NCI-H1417 treated with DMSO at 0.1 percent for 48 hours (cell line): ENCODE measurements around the gene LAMB3.
"Not testable (repeated sequence)": the region's sequence is repeated elsewhere in the genome, so short reads cannot be mapped to it uniquely, and the experiment has no call there.

Experiments
- DNase-seq: peaks from one replicate; lab custom pipeline; 2025; lab: John Stamatoyannopoulos, UW

Gene LAMB3

DNA sequence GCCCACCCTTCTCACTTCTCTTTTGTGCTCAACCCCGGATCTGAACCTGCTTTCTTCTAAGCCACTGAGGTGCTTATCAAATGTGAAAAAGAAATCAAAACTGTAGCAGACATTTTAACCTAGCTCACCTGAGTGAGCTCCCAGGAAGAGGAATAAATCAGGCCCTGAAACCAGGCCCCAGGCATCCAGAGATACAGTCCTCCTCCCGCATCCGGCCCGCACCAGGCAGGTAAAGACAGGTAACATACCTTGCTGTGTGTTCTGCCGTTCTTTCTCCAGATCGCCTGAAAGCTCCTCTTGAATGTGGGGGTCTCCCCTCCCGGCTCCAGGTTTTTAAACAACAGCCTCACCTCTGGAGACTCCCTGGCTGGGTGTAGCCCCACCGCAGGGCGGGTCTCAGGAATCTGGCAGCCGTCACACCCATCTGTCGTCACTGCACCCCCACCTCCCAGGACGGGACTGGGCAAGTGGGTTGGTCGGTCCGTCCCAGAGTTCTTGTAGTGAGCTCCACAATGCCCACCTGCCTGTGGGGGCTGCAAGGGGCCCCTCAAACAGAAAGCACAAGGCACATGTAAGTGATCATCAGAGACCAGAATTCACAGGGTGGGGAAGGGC, at the start of gene LAMB3:
TSS of gene LAMB3 (minus strand) at position 305 of the 615 bp plus-strand sequence. CDS start 1,481 bp downstream, outside the sequence.
- DNase-seq: no peak

DNA sequence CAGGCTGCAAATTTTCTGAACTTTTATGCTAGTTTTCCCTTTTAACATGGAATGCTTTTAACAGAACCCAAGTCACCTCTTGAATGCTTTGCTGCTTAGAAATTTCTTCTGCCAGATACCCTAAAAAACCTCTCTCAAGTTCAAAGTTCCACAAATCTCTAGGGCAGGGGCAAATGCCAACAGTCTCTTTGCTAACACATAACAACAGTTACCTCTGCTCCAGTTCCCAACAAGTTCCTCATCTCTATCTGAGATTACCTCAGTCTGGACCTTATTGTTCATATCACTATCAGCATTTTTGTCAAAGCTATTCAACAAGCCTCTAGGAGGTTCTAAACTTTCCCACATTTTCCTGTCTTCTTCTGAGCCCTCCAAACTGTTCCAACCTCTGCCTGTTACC, 48.5 kb upstream of the LAMB3 start:
- not testable (repeated sequence) for DNase-seq

DNA sequence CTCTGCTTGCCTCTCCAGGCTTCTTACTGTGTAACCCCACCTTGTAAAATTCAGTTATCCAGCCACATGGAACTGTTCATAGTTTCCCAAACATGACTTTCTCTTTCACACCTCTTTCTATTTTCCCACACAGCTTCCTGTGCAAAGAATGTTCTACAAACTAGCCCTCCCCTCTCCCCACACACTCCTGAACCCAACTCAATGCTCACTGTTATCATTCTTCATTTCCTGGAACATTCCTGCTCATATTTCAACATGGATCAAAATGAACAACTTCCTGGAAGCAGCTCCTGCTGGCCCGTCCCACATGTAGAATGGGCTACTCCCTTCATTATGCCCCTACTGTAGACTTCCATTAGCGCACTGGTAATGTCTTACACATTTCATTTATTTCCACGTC, 44.9 kb upstream of the LAMB3 start:
- DNase-seq: no peak

DNA sequence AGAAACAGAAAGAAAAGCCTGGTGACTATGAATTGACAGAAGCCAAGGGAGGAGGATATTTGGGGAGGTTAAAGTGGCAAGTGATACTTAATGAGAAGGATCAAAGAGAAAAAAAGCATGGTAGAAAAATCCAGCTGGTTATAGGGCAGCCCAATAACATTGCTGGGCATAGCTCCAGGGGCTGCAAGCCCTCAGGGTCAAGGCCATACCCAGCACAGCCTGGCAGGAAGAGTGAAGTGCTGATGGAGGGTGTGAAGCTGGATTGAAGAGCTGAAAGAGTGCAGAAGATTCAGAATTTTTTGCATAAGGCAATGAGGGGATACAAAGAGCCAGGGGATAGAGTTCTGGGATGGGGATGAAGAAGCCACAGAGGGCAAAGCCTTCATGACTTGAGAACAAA, 44.4 kb upstream of the LAMB3 start:
- DNase-seq: no peak

DNA sequence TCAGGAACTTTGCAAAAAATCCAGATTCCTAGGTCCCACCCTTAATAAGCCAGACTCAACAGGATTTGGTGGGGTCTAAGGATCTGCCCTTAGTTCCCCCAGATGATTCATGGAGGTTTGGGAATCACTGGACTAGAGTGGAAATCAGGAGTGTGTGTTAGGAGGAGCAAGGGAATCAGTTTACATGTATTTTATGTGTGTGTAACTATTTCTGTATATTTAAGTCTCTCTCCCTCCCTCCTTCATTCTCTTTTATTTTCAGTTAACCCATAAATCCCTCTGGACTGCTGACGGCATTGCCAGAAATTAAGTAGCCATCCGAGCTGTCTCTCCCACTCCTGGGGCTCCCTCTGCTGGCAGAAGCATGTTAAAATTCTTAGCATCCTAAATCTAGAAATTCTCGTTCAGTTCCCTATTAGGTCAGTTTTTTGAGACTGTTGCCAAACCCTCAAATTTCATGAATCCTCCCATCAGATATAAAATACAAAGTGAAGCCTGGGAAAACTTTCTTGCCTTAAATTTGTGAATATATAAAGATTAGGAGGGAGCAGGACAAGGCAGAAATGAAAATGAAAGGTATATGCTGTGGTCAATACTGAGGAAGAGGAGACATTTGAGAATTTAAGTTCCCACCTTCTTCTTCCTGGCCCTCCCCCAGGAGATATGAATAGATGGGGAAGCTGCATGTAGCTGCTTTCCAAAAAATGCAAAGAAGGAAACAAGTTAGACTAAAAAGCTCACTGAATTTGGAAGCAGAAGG, 40.7 kb upstream of the LAMB3 start:
- DNase-seq: peak; percentile 56

DNA sequence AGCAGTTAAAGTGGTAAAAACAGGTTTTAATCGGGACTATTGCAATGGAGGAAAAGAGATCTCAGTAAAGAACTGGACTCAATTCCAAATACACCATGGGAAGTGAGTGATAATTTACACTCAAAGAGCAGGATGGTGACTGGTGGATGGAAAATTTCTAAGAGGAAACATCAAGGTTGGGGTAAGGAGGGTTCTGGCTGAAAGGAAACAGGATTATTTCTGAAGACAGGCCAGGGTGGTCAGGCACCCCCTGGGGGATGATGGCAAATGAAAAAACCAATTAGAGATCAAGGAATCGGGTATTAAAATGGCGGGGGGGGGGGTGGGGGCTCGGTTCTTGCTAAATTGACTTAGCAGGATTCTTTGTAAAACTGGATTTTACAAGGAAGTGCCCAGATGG, 40.1 kb upstream of the LAMB3 start:
- DNase-seq: no peak

DNA sequence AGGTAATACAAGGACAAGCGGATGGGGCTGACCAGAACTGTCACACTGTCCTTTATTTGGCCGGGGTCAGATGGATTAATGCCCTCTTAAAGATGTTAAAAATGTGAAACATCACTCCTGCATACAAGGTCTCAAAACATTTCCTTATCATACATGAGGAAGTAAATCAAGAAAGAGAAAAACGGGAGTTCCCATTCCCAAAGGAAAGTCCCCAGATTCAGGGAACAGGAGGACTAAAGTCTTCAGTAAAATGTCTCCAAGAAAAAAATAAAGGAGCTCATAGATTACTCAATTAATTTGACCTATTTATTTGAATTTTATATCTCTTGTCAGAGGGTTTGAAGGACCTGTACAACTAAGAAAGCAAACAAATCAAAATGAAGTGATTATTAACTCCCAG, 39.0 kb upstream of the LAMB3 start:
- no peak for DNase-seq

DNA sequence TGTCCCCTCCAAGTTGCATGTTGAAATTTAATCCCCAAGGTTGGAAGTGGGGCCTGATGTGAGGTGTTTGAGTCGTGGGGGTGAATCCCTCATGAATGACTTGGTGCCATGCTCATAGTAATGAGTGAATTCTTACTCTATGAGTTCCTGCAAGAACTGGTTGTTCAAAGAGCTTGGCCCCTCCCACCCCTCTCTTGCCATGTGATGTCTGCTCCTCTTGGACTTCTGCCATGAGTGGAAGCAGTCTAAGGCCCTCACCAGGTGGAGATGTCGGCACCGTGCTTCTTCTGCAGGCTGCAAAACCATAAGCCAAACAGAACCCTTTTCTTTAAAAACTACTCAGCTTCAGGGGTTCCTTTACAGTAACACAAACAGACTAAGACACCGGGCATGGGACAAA, 37.3 kb upstream of the LAMB3 start:
- DNase-seq: no peak

DNA sequence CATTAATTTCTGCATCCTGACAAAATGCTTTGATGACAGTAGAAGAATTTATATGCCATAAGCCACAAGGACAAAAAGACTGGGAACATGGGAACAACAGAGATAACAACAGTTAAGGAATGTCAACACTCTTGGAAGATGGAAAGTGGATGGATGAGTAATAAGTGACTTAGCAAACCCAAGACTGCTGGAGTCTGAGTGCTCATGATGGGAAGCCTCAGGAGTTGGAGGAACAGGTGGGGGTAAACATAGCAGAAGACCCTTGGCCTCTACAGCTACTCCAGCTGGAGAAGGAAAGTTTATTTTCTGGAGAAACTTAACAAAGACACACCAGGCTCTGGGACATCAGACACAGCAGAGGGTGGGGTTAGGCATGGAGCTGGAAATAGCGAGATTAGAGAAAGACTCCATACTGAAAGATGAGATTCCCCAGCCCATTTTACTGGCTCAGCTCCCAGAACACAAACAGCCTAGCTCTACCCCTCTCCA, 36.6 kb upstream of the LAMB3 start:
- no peak for DNase-seq

DNA sequence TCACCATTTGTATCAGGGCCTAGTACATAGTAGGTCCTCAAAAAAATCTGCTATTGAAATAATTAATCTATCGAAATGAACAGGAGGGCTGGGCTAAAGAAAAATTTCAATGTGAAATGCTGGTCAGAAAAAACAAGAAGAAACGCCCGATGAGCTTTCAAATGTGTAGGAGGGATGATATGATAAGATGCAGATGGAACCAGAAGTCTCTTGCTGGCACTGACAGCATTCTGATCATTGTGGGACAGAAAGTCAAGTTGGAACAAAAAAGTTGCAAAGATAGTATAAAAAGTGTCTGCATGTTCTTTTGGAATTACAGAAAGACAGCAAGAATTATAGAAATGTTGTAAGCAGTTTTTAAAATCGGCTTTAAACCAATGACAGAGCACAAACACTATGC, 34.1 kb upstream of the LAMB3 start:
- no peak for DNase-seq

DNA sequence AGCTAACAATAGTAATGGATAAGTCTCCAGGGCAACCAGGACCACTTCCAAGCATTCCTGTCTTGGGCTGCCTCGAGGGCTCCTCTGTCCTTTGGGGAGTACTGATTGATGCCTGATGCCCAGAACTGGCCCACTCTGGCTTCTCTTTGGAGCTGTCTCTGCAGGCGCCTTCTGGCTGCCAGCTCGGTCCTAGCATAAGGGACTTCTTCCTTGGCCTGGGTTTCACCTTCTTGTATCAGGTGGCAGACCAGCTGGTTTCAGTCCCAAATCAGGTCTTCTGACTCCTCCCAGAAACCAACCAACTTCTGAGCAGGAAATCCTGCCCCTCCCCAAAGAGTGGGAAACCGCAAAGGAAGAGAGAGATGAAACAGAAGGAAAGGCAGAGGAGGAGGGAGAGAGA, 33.6 kb upstream of the LAMB3 start:
- no peak for DNase-seq

DNA sequence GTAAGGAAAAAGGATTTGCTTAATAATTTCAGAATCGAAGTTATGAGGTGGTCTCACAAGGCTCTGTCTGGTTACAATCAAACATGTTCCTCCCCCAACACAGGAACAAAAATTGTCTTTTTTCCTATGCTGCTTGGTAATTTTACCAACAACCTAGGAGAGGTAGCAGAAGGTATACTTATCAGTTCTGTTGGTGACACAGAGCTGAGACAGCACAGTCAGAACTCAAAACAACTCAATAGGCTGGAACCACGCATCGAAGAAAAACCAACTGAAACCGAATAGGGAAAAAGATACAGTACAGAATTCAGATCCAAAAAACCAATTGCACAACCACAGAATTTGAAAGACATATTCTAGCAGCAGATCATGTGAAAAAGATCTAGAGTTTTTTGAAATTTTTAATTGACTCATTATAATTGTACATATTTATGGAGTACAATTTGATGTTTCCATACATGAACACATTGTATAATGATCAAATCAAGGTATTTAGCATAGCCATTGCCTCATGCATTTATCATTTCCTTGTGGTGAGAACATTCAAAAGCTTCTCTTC, 26.8 kb upstream of the LAMB3 start:
- no peak for DNase-seq

DNA sequence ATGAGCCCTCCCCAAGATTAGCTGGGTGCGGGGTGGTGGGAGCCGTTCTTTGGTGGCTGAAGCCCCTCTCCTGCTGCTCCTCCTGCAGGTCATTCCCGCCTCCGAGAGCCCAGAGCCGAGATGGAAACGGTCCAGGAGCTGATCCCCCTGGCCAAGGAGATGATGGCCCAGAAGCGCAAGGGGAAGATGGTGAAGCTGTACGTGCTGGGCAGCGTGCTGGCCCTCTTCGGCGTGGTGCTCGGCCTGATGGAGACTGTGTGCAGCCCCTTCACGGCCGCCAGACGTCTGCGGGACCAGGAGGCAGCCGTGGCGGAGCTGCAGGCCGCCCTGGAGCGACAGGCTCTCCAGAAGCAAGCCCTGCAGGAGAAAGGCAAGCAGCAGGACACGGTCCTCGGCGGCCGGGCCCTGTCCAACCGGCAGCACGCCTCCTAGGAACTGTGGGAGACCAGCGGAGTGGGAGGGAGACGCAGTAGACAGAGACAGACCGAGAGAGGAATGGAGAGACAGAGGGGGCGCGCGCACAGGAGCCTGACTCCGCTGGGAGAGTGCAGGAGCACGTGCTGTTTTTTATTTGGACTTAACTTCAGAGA, 23.4 kb upstream of the LAMB3 start:
- DNase-seq: no peak

DNA sequence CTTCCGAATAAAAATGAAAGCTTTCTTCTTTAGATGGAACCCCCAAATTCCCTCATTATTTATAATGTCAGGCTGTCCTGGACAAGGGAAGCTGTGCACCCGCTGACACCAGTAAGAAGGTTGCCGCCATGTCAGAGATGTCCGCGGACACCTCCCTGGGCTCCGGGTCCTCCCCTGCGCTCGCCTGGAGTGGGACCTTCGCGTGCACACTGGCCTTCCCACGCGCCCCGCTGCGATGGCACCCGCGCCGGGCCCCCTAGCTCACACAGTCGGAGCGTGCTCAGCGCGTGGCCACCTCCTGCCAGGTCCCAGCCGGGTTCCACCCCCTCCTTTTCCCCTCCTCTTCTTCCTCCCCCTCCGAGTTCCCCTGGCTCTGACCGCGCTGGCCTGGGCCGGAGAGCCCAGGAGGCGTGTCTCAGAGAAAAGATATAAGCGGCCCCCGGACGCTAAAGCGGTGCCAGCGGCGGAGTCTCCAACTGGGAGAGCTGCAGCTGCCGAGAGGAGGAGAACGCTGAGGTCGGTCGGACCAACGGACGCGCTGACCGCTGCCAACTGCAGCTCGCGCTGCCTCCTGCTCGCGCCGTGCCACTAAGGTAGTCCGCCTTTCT, 22.8 kb upstream of the LAMB3 start, which contains the start of gene G0S2:
TSS of gene G0S2 (plus strand) at position 456 of the 608 bp plus-strand sequence. CDS start 273 bp downstream, outside the sequence.
- no peak for DNase-seq

DNA sequence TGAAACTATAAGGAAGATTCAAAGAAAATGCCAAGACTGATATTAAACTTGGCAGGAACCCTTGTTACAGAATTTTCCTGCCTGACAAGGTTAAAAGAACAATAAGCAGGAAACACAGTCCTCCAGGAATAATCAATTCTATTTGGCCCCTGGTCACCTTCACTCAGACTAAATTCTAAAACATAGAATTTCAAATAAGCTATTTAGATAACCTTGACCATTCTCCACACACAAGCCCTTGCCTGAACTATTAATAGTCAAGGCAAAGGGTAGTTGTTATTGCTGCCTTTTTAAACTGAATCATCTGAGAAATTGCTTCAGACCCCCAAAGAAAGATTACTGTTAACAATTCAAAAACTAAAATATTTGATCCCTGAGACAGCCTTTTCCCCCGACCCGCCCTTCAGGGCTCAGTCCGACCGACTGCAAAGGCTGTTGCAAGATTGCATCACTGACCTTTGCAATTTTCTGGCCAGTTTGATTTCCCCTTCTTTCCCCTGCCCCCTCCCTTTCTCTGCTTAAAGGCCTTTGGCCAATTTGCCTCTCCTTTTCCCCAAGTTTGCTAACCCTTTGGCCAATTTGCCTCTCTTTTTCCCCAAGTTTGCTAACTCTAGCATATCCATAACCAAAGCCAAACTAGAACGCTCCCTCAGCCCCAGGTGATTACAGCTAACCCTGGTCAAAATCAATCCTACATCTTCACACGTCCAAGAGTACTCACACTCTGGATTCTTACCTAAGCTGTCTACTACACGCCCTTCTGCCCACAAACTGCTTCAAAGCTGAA, 21.6 kb upstream of the LAMB3 start:
- DNase-seq: no peak

DNA sequence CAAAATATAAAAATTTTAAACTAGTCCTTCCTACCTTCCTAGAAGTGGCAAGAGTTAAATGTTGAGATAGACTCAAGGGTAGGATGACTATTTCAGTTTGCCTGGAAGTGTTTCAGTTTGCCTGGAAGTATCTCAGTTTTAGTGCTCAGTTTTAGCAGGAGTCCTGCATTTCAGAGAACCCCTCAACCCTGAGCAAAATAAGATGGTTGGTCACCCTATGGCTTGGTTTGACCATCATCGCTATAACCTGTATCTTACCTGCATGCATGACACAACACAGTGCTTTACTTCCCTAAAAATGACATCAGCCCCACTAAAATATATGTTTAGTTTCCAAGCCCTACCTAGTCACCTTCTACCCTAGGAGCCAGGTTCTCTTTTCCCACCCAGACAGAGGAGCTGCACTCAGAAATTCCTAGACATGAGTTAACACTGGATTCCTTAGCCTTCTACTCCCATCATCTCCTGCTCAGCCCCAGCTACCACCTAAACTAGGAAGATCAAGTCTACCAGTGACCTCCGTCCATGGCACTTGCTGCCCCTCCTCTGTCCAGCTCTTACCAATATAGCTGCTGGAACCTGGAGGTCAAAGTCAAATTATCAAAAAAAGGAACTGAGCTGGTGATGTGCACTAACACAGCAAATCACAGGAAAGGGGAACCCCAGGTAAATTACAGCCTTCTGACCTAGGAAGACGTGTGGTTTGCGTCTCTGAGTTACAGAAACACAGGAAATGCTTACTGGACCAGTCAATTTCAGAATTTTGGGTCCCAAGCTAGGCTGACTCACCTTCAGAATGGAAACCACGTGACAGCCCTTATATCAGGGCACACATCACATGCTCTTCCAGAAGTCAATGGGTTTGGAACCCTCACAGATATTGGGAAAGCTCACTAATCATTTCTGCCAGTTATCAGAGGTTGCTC, 20.7 kb upstream of the LAMB3 start:
- no peak for DNase-seq

DNA sequence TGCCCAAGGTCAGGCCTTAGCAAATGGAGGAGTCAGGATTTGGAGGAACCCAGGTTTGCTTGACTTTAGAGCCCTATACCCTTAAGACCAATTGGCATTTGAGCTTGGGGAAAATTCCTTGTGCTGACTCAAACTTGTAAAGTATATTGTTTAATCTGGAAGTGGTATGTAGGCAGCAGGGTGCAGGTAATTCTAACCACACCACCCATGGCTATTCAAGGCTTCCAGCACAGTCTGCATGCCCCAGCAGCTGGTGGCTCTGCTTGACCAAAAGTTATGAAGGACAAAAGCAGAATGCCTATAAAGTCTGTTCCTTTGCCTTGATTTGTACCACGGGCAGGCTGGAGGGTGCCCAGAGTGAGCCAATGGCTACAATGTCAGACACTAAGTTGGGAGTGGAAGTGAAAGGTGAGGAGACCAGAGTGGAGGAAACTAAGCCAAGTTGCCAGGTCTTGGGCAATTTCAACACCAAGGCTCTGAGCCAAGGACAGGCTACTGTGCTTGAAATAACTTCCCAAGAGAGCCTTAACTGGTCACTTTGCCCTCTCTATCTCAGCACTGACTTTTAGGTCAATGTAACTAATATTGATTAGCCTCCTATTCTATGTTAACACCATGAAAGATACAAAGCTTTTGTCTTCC, 18.3 kb upstream of the LAMB3 start:
- no peak for DNase-seq

DNA sequence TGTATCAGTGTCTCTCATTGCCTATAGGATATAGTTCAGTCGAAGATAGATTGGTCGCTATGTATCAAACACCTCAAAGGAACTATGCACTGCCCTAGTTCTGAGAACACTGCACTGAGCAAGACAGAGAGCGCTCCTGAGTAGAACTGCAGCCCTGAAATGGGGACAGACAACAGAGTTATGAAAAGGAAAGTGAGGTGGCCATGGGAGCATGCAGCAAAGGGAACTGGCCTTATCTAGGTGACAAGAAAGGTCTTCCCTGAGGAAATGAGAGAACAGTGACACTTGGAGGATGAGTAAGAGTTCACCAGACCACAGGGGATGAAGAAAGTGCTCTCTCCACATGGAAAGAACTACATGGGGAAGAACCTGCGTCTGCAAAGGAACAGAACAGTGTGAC, 15.5 kb upstream of the LAMB3 start:
- DNase-seq: no peak

DNA sequence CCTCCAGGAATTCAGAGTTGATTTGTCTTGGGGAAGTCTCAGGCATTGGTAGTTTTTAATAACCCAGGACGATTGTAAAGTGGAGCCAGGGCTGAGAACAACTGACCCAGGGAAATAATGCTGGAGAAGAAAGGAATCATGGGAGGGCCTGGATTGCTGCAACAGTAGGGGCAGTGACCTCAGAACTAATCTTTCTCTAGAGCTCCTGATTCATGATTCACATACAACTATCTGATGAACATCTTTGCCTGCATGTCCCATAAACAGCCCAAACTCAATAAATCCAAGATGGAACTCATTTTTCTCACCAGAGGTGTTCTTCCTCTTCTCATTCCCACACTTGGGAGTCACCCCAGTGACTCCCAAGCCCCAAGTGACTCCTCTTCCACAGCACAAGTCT, 14.9 kb upstream of the LAMB3 start:
- no peak for DNase-seq

DNA sequence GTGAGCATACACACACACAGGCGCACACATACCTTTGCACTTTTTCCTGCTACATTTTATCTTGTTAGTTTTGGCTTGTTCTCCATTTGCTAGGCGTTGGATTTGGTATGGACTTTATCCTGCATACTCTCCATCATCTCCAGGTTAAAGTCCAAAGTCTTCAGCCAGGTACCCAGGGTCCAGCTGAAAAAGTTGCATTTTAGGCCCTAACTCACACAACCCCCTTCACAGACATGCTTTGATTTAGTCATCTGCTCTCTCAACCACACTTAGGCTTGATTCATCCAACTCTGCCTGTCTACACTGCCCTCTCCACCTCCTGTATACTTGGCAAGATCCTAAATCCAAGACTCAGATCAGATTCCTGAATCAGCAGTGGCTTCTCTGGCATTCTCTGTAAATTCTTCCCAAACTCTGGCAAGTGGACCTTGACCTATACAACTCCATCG, 10.7 kb upstream of the LAMB3 start:
- no peak for DNase-seq
